Esophagus squamous epithelium (tissue), 4 donors: ENCODE results near the gene PITPNB.

ENCODE experiments used
- CTCF ChIP-seq, 6 experiments: fragments of 450-650 bp in 4 of 6; fragments of 200-600 bp in 2 of 6; sonication (generic) in 2 of 6; IDR thresholded peaks; one replicate each; pipeline ENCODE4 v1.5.1; 2016 to 2019; ENCODE audit warnings: antibody characterized with exemption in 6 of 6, mild to moderate bottlenecking in 4 of 6, moderate library complexity in 4 of 6
- POLR2A ChIP-seq, 4 donors: fragments of 450-650 bp; IDR thresholded peaks; one replicate each; pipeline ENCODE4 v1.6.1; 2017; ENCODE audit warnings: antibody characterized with exemption in 4 of 4, mild to moderate bottlenecking in 4 of 4, moderate library complexity in 3 of 4

GRCh38 chr22:27816552-27816951, 102.5 kb downstream of the PITPNB start:
- TF ChIP-seq POLR2A (IDR thresholded peaks at IDR 0.05), result no peak
- no peak for TF ChIP-seq CTCF (IDR thresholded peaks at IDR 0.05)
